Islet of Langerhans (tissue), 1 donor: Measurements from ENCODE around the gene EPHB6.

Experiments
- FAIRE-seq: peaks from one replicate; lab custom pipeline; 2011; peaks lifted over from hg19 to GRCh38; lab: Jason Lieb, UNC

EPHB6 gene

DNA sequence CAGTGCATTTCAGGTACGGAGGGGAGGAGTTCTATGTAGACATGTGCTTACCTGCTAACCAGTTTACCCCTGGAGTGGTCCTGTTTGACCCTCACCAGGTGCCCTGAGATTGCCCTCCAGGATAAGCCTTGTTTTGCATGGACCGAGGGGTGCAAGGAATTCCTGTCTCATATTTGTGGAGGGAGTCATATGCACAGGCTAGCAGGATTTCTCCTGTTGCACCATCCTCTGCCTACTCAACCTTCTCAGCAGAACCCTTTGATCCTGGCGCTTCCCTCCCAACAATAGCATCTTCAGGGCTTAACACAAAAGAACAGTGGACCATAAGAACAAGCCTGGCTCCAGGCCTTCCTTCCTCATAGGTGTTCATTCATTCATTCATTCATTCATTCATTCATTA, 23.4 kb downstream of the EPHB6 start:
- FAIRE-seq, result no peak

DNA sequence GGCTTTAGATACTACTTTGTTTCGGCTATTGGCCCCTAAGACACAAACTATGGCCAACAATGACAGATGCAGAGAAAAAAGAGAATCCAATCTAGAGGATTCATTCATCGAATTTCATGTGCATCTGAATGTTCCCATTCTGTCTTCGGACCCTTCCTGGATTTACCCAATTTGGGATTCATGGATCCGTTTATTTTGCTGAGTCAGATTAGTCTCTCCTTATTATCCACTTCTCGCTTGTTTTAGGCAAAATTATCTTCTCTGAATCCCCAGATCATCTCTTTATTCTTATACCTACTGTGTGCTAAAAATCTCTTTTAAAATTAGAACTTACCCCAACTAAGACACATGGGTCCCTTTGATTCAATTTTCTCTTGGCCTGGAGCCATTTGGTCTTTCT, 24.2 kb downstream of the EPHB6 start:
- FAIRE-seq, result no peak

- FAIRE-seq, result no peak
Measured at GRCh38 chr7:142880876-142881505, 26.1 kb downstream of the EPHB6 start.

- no peak for FAIRE-seq
Measured at GRCh38 chr7:142881586-142882337, 26.9 kb downstream of the EPHB6 start.

DNA sequence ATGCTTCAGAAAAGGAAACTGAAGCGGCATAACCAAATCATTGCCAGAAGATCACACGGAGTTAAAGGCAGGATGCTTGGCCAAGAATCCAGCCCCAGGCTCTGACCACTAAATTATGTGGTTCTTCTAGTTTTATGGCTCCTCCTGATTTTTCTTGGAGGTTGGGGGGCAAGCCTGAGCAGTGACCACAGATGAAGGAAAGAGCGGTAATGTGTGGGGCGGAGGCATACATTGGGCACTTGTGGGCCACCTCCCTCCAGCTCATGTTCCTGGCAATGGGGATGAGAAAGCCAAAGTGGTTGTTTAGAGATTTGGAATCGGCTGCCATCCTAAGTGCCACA, 27.4 kb downstream of the EPHB6 start:
- no peak for FAIRE-seq

GRCh38 chr7:142883145-142883544, 28.3 kb downstream of the EPHB6 start:
- FAIRE-seq, result no peak

DNA sequence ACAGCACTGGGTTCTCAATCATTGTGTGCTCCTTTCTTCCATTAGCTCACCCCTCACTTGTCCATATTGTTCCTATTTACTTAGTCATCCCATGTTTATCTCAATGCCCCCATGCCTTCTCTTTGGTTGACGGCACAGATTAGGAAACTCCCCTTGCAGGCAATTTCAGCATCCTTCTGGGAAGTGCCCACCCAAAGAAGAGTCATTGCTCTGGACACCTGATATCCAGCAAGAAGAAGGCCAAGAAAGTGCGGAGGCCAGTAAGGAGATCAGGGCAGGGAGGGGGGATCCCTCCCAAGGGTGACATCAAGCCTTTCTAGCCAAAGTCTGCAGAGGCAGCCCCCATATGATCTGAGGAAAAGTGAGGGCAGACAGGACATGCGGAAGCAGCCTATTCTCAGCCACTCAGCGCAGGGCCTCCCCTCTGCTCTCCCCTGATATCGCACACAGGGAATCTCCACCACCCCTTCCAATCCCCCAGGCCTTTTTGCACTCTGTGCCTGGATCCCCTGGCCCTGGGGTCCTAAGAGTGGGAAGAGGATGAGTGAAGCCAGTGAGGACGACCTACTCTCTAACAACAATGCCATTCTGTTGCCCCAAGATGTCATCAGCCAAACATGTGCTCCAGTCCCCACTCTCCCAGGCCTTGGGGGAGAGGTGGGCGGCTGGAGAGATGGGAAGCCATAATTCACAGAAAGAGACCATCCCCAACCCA, 28.9 kb downstream of the EPHB6 start:
- FAIRE-seq, result no peak

DNA sequence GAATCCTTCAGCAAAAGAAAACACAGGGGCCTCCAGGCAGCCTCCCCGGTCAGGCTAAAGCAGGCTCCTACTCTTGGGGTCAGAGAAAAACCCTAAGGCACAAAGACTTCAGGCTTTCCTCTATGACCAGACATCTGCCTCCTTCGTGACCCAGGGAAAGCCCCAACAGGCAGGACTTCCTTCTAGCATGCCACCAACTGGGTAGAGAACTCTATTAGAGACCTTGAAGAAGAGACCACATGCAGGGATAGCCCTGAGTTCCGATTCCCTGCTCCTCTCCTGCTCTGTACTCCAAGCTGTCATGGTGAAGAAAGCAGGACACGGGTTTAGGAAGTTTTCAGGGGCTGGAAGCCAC, 29.4 kb downstream of the EPHB6 start:
- no peak for FAIRE-seq

GRCh38 chr7:142885311-142886230, 30.7 kb downstream of the EPHB6 start, which contains the start of gene TRPV6:
TRPV6 (minus strand) TSS chr7:142885745.
- FAIRE-seq, result no peak

DNA sequence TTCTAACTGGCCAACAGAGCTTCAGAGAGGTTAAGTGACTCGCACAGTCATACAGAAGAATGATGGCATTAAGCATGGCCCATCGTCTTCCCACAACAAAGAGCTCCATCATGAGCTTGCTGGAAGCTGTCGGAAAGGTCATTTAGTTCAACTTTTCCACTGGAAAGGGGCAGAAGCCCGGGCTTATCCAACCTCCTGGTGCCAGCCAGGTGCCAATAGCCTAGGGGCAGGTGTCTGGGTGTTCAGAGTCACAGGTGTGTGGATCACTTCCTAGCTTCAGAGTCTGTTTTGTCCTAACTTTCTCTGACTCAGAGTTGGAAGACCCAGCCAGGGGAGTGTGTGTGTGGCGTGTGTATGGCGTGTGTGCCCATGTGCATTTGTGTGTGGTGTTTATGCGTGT, 32.0 kb downstream of the EPHB6 start:
- no peak for FAIRE-seq

GRCh38 chr7:142887282-142888015, 32.6 kb downstream of the EPHB6 start:
- FAIRE-seq, result no peak

GRCh38 chr7:142889816-142890215, 34.9 kb downstream of the EPHB6 start:
- no peak for FAIRE-seq

GRCh38 chr7:142890874-142891485, 36.1 kb downstream of the EPHB6 start:
- FAIRE-seq, result no peak

GRCh38 chr7:142891490-142892082, 36.7 kb downstream of the EPHB6 start:
- no peak for FAIRE-seq

- FAIRE-seq, result no peak
Measured at GRCh38 chr7:142892951-142893350, 38.1 kb downstream of the EPHB6 start.

GRCh38 chr7:142894112-142894984, 39.5 kb downstream of the EPHB6 start:
- FAIRE-seq, result no peak

DNA sequence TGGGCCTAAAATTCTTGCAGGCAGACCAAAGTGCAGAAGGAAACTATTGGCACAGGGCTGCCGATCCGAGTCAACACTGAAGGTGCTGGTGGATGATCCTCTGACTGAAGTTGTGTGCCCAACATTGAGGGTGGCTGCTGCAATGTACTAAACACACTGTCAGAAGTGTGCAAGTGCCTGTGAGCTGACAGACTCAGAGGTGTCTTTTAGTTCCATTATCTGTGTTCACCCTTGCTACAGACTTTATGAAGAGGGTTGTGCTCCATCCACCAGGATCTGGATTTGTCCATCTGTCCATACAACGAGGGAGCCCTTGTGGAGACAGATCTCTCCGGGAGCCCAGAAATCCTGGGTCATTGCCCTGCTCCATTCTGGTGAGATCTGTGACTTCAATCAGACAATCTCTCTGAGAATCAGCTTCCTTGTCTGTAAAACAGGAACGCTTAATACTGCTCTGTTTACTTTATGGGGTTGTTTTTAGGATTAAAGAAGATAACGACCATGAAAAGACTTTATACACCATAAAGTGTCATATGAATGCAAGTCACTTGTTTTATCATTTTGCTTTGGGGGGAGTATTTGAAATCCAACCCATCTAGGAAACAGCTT, 40.2 kb downstream of the EPHB6 start:
- no peak for FAIRE-seq

GRCh38 chr7:142896151-142896550, 41.3 kb downstream of the EPHB6 start:
- FAIRE-seq, result no peak

DNA sequence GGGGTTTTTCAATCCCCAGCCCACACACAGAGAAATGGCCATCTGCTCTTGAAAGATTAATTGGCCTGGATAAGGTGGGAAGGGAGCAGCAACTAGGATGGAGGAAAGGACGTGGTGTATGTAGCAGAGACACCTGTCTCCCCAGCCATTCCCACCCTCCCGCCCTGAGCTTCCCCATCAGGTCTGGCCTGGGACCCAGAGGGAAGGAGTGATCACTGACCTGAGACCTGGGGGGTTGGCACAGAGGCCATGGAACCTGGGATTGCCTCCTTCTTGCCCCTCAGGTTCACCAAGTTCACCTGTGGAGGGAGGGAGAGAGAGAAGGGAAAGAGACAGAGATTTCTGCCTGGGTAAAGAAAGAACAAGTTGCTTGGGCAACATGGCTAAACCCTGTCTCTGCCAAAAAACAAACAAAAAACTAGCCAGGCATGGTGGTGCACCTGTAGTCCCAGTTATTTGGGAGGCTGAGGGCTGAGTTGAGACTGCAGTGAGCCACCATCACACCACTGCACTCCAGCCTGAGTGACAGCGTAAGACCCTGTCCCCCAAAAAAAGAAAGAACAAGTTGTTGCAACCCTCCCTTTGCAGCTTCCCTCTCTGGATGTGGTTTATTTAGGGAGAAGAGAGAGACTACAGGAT, 42.0 kb downstream of the EPHB6 start:
- no peak for FAIRE-seq
